ENCODE results near the gene DLGAP4.

Gene DLGAP4

GRCh38 chr20:36418711-36419110 is 112.6 kb downstream of the DLGAP4 start:
- DNase-seq, result no peak

GRCh38 chr20:36421641-36422040 is 115.5 kb downstream of the DLGAP4 start:
- DNase-seq, result no peak

DNA sequence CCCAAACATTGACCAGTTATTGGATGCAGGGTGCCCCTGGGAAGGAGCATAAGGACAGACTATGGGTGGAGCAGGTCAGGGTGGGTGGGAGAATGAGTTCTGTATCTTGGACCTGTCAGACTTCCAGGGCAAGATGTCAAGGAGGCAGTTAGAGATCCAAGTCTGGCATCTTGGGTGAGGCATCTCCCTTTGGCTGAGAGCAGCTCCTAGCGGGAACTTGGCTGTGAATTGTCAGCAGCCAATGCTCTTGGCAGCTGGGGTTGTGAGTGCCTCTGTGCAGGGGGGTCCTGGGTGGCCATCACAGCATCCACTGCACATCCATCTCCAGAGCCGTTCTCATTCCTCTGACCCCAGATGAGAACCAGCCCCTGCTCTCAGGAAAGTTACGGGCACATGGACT is 118.2 kb downstream of the DLGAP4 start:
- no peak for DNase-seq

- DNase-seq, result no peak
Measured at GRCh38 chr20:36425166-36425565, 119.0 kb downstream of the DLGAP4 start.

DNA sequence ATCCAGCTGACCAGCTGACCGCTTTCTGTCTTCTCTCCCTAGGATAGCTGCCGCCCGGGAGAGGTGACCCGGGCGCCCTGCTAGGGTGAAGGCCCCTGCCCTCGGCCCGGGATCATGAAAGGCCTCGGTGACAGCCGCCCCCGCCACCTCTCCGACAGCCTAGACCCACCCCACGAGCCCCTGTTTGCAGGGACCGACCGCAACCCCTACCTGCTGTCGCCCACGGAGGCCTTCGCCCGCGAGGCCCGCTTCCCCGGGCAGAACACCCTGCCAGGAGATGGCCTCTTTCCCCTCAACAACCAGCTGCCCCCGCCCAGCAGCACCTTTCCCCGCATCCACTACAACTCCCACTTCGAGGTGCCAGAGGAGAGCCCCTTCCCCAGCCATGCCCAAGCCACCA is 125.5 kb downstream of the DLGAP4 start:
- no peak for DNase-seq

DNA sequence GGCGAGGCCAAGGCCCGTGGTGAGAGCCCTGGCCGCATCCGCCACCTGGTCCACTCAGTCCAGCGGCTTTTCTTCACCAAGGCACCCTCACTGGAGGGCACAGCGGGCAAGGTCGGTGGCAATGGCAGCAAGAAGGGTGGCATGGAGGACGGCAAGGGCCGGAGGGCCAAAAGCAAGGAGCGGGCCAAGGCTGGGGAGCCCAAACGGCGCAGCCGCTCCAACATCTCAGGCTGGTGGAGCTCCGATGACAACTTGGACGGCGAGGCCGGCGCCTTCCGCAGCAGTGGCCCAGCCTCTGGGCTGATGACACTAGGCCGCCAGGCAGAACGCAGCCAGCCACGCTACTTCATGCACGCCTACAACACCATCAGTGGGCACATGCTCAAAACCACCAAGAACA is 126.0 kb downstream of the DLGAP4 start:
- no peak for DNase-seq

- DNase-seq, result no peak
Measured at GRCh38 chr20:36434383-36434782, 128.2 kb downstream of the DLGAP4 start.

- no peak for DNase-seq
Measured at GRCh38 chr20:36435124-36435523, 129.0 kb downstream of the DLGAP4 start.

DNA sequence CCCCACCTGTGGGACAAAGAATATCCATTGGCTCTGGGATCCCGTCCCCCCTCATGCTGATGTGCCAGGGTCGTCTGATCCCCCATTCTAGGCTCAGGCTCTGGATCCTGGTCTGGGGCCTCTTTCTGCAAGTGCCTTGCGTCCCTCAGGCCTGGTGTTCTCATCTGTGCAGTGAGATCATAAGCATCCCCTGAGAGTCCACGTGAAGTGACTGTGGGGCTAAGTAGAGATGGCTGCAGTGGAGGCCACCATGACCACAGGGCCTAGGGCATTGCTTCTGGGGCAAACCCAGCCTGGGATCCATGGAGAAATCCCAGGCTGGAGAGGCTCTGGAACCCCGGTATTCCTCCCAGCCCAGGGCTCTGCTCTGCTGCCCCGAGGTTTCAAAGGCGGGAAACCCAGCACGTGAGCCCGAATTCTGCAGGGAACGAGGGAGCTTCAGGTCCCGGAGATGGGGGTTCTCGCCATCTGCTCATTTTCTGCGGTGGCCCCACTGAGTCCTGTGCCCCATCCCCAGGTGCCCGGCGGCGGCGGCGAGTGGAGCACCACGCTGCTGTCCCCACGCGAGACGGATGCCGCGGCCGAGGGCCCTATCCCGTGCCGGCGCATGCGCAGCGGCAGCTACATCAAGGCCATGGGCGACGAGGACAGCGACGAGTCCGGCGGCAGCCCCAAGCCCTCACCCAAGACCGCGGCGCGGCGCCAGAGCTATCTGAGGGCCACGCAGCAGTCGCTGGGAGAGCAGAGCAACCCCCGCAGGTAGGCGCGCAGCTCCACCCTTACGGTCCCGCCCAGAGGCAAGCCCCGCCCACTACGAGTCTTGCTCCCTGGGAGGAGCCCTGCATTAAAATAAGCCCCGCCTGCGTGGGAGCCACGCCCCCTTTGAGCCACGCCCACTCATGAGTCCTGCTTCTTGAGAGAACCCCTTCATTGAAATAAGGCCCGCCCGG is 129.7 kb downstream of the DLGAP4 start:
- DNase-seq, result peak; percentile 73

DNA sequence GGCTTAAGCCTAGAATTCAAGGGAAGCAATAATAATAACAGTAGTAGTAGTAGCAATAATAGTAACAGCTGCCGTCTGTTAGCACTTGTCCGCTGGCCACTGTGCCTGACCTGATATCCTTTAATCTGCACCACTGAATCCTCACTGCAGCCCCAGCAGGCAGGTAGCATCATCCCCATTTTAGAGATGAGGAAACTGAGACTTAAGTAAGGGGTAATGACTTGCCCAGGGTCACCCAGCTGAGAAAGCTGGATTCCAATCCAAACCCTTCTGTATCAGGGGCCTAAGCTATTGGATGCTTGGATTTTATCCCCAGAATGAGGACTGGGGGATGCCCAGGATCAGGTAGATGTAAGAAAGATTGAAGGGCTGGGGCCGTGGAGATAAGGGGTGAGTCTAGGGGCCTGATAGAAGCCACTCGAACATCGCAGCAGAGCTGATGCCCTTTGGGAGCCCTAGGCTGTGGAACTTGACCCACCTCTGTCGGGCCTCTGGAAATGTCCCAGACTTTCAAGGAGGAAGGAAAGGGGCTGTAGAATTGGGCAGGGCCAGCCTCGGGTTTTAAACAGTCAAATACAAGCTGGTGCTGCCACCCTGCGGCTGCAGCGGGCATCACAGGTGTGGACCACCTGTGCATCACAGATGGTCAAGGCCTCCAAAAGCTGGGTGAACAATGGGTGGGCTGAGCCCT is 133.0 kb downstream of the DLGAP4 start:
- DNase-seq, result peak; percentile 87

DNA sequence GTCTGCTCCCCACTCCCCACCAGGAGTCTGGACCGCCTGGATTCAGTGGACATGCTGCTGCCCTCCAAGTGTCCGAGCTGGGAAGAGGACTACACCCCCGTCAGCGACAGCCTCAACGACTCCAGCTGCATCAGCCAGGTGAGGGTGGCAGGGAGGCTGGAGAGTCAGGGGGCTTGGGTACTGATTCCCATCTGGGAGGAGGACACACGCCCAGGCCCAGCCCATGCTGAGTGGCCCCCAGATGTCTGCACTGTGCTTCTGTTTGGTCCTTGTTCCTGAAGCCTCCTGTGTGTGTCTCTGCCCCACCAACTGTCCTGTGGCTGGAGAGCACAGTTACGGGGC is 133.6 kb downstream of the DLGAP4 start:
- DNase-seq, result no peak

GRCh38 chr20:36440370-36441026 is 134.4 kb downstream of the DLGAP4 start:
- no peak for DNase-seq

DNA sequence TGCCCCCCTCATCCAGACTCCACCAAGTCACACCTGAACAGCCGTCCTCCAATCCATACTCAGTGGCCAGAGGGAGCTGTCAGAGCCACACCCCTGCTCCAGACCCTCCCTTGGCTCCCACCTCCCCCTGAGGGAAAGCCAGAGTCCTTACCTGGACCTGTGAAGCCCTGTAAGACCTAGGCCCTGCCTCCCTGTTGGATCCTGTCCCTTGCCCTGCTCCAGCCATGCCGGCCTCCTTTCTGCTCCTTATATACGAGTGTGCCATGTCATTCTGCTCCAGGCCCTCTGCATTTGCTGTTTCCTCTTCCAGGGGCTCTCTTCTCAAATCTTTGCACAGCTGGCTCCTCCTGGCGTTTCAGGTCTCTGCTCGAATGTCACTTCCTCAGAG is 134.9 kb downstream of the DLGAP4 start:
- no peak for DNase-seq

DNA sequence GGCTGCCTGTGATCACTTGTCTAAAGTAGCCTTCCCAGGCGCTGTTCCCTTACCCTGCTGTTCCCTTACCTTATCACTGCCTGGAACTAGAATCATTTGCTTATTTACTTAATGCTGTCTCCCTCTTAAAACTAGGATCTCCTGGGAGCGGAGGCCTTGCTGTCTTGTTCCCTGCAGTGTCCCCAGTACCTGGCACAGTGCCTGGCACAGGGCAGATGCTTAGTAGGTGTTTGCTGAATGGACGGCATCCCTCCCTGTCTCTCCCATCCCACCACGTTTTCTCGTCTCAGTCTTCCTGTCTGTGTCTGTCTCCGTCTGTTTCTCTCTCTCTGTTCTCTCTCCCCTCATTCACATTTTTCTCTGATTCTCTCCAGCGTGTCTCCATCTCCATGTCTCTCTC is 135.3 kb downstream of the DLGAP4 start:
- DNase-seq, result no peak

- no peak for DNase-seq
Measured at GRCh38 chr20:36445847-36446246, 139.7 kb downstream of the DLGAP4 start.

- DNase-seq, result no peak
Measured at GRCh38 chr20:36446557-36446956, 140.4 kb downstream of the DLGAP4 start.

DNA sequence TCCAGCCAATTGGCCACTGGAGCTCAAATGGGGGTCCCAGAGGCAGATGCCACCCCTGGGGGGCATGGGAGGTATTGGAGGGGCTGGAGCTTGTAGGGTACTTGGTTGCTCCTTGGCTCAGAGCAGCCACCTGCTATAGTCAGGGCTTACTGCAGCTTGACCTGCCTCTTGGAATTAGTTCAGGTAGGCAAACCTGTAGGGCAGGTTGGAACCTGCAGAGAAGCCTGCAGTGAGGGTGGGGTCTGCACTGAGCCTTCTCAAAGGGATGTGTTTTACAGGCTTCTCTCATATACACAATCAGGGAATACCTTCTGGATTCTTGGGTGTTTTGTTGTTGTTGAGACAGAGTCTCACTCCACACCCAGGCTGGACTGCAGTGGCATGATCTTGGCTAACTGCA is 141.0 kb downstream of the DLGAP4 start:
- no peak for DNase-seq

GRCh38 chr20:36449663-36450062 is 143.5 kb downstream of the DLGAP4 start:
- no peak for DNase-seq

GRCh38 chr20:36454332-36454697 is 148.2 kb downstream of the DLGAP4 start:
- DNase-seq, result no peak

- peak; percentile 91 for DNase-seq
Measured at GRCh38 chr20:36454698-36455427, 148.7 kb downstream of the DLGAP4 start.

GRCh38 chr20:36455972-36456625 is 150.0 kb downstream of the DLGAP4 start:
- no peak for DNase-seq
